Brain pericyte (primary cell): Measurements from ENCODE around the gene CABP7.

Experiments
- DNase-seq: peaks from one replicate; pipeline ENCODE4 v3.0.0-alpha.2; 2012; ENCODE audit warnings: low read depth, low spot score

The CABP7 gene

GRCh38 chr22:29702000-29702930 lies 17.5 kb upstream of the CABP7 start:
- DNase-seq: no peak

GRCh38 chr22:29702931-29703501 lies 16.8 kb upstream of the CABP7 start:
- DNase-seq: no peak

- DNase-seq: no peak
Observed at GRCh38 chr22:29703569-29704195, 16.1 kb upstream of the CABP7 start.

- no peak for DNase-seq
Observed at GRCh38 chr22:29704528-29705285, 15.1 kb upstream of the CABP7 start.

- no peak for DNase-seq
Observed at GRCh38 chr22:29705651-29706050, 14.2 kb upstream of the CABP7 start.

- DNase-seq: no peak
Observed at GRCh38 chr22:29706486-29706885, 13.3 kb upstream of the CABP7 start.

GRCh38 chr22:29707010-29707409 lies 12.8 kb upstream of the CABP7 start:
- no peak for DNase-seq

- no peak for DNase-seq
Observed at GRCh38 chr22:29707471-29707870, 12.3 kb upstream of the CABP7 start.

- no peak for DNase-seq
Observed at GRCh38 chr22:29710193-29710592, 9.6 kb upstream of the CABP7 start.

GRCh38 chr22:29710922-29711593 lies 8.7 kb upstream of the CABP7 start:
- DNase-seq: no peak

GRCh38 chr22:29712119-29712518 lies 7.7 kb upstream of the CABP7 start:
- DNase-seq: no peak

- no peak for DNase-seq
Observed at GRCh38 chr22:29713156-29713727, 6.6 kb upstream of the CABP7 start.

GRCh38 chr22:29715240-29715639 lies 4.6 kb upstream of the CABP7 start:
- DNase-seq: no peak

- DNase-seq: no peak
Observed at GRCh38 chr22:29715705-29716104, 4.1 kb upstream of the CABP7 start.

- peak; percentile 40 for DNase-seq
Observed at GRCh38 chr22:29716814-29717545, 2.8 kb upstream of the CABP7 start.

- DNase-seq: no peak
Observed at GRCh38 chr22:29717789-29718188, 2.0 kb upstream of the CABP7 start.

- DNase-seq: no peak
Observed at GRCh38 chr22:29718949-29719898, 579 bp upstream of the CABP7 start.

- DNase-seq: no peak
Observed at GRCh38 chr22:29720811-29721323, 1.1 kb downstream of the CABP7 start.

- no peak for DNase-seq
Observed at GRCh38 chr22:29722151-29722550, 2.3 kb downstream of the CABP7 start.
